ENCODE data around the gene FNDC3B. TPM values are rescaled to one million over a fixed set of nuclear protein-coding genes. Genes with fewer than 3 reads are reported as not detected.

FNDC3B gene
- total and polyA plus RNA-seq, 2 of the 8 experiments (the other 6 are each of a cell fraction or from before 2014, with no cell fraction given) = 14.1 to 44.4 TPM

DNA sequence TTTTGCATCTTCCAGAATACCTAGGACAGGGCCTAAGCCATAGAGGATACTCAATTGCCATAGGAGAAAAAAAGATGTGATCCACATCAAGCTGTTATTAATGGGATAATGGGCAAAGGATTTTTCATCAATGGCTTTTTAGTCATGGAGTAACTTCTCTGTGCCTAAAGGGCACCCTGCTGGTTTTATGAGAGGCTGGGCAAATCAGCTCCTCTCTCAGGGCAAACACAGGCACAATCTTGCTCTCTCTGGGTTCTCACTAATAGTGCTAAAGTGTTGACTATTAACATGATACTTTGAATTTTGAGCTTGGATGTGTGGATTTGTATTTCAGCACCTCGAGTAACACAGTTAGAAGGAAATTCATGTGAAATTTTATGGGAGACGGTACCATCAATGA lies 341.3 kb downstream of the FNDC3B start:
- no peak overlapping the region for H4K8ac ChIP-seq (ENCODE audit: extremely low read depth, insufficient read depth, low read length)
- no peaks in the 10 kb centered on the region for H3K23me2 ChIP-seq (ENCODE audit: low read depth, low read length)
- no peak overlapping the region for H3K56ac ChIP-seq (replicated peaks; ENCODE audit: insufficient read length, low read depth, low read length)
- H2BK15ac ChIP-seq (ENCODE audit: low read length) = no peak overlapping the region
- H2AK5ac ChIP-seq (ENCODE audit: low read depth, low read length) = no peak overlapping the region
- no peak overlapping the region for H3K9ac ChIP-seq (replicated peaks in 1 of 4; ENCODE audit: extremely low read depth in 1 of 4, low read depth in 3 of 4, low read length in 3 of 4)
- no peak overlapping the region for H3K14ac ChIP-seq (ENCODE audit: insufficient read length)
- H3K4me3 ChIP-seq (ENCODE audit: extremely low read depth in 1 of 4, insufficient read depth in 2 of 4, low read depth in 3 of 4, low read length in 4 of 4) = no peak overlapping the region
- no peak overlapping the region for H2BK20ac ChIP-seq (ENCODE audit: low read length)
- no peak overlapping the region for H4K5ac ChIP-seq (ENCODE audit: insufficient read length, low read depth, low read length)
- no peak overlapping the region for H3K18ac ChIP-seq (ENCODE audit: extremely low read depth, low read length)
- H4K20me1 ChIP-seq (replicated peaks in 1 of 2; ENCODE audit: control insufficient read depth in 1 of 2, insufficient read depth in 2 of 2, low read length in 2 of 2) = no peaks in the 10 kb centered on the region
- no peak overlapping the region for H3K4ac ChIP-seq (replicated peaks; ENCODE audit: insufficient read length, low read depth, low read length)
- H2AFZ ChIP-seq (ENCODE audit: low read length) = no peak overlapping the region
- H3K36me3 ChIP-seq (ENCODE audit: control insufficient read depth in 2 of 4, insufficient read depth in 4 of 4, low read length in 3 of 4) = peaks cover 14 to 37% (median 29%) of the 10 kb centered on the region in 4 experiments
- no peak overlapping the region for H2BK120ac ChIP-seq (replicated peaks; ENCODE audit: low read depth, low read length)
- TF ChIP-seq TBP (IDR thresholded peaks at IDR 0.05; ENCODE audit: low read depth, low read length) (no peak), SUZ12 (IDR thresholded peaks at IDR 0.05; ENCODE audit: low read length) (no peak)
- TF ChIP-seq, protein P1, sequence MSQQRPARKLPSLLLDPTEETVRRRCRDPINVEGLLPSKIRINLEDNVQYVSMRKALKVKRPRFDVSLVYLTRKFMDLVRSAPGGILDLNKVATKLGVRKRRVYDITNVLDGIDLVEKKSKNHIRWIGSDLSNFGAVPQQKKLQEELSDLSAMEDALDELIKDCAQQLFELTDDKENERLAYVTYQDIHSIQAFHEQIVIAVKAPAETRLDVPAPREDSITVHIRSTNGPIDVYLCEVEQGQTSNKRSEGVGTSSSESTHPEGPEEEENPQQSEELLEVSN (IDR thresholded peaks at IDR 0.05) = no peak
- H3K27me3 ChIP-seq (replicated peaks in 1 of 4; ENCODE audit: control insufficient read depth in 3 of 4, extremely low read depth in 1 of 4, insufficient read depth in 3 of 4, low read length in 3 of 4) = no peaks in the 10 kb centered on the region
- no peak overlapping the region for H3K23ac ChIP-seq (ENCODE audit: insufficient read length)
- H4K91ac ChIP-seq (replicated peaks; ENCODE audit: insufficient read length, low read length) = no peak overlapping the region
- H3K79me1 ChIP-seq (ENCODE audit: low read depth, low read length) = no peaks in the 10 kb centered on the region
- DNase-seq (ENCODE audit: low read depth in 1 of 2, low spot score in 2 of 2) (no peak), FAIRE-seq (no peak)
- no peak overlapping the region for H3K4me2 ChIP-seq (ENCODE audit: insufficient read depth in 1 of 2, low read depth in 2 of 2, low read length in 2 of 2)
- no peaks in the 10 kb centered on the region for H3K4me1 ChIP-seq (replicated peaks in 1 of 4; ENCODE audit: control insufficient read depth in 3 of 4, insufficient read depth in 4 of 4, low read length in 3 of 4)
- WGBS, 2 experiments (ENCODE audit: extremely low coverage in 1 of 2, insufficient coverage in 1 of 2, insufficient read length in 1 of 2, insufficient replicate concordance in 2 of 2, low coverage in 1 of 2, low lambda C conversion rate in 2 of 2, missing lambda C conversion rate in 1 of 2) = 97% methylated on average over 2 of the region's 2 CpGs; no CpG with 5 or more reads in 1 of the 2 experiments
- H3K9me3 ChIP-seq (ENCODE audit: insufficient read depth in 2 of 2, low read depth in 1 of 2, low read length in 1 of 2) = peaks cover 11 to 12% of the 10 kb centered on the region in 2 experiments; a peak in 3 of 4 replicates
- CTCF ChIA-PET (ENCODE audit: partially characterized antibody) = interaction anchor here (0.8 to 1.5 kb wide), 3 partner anchors 97 to 293 kb away, joined by 3 to 4 read pairs (median 3); no protein-coding TSS in a partner anchor
- H2BK5ac ChIP-seq (ENCODE audit: low read depth, low read length) = no peak overlapping the region
- no peaks in the 10 kb centered on the region for H3K79me2 ChIP-seq (ENCODE audit: control insufficient read depth in 1 of 2, insufficient read depth in 2 of 2, low read length in 2 of 2)
- POLR2A ChIA-PET (ENCODE audit: partially characterized antibody) = no interaction called here
- H3K27ac ChIP-seq (ENCODE audit: low read depth, low read length) = no peak overlapping the region
- no peak overlapping the region for H2BK12ac ChIP-seq (ENCODE audit: low read depth, low read length)
